WTC11 (cell line): ENCODE results near the gene APOL3. TPM values are rescaled to one million over a fixed set of nuclear protein-coding genes. Genes with fewer than 3 reads are reported as not detected.

ENCODE experiments used
- ATAC-seq: fragments of 200-7000 bp; cut with Tn5 transposase; 2 replicates; pipeline ENCODE4 v1.10.0; 2021; ENCODE audit warnings: mild to moderate bottlenecking, moderate library complexity
- CTCF ChIA-PET: fragments of 300-600 bp; sonication (Branson Sonifier 250); formaldehyde crosslinking; loops from one replicate; lab custom pipeline; 2021; ENCODE audit warnings: antibody characterized with exemption; lab: Charles Lee
- POLR2A ChIA-PET: fragments of 350-600 bp; sonication (Branson Sonifier 250); formaldehyde crosslinking; loops from one replicate; lab custom pipeline; 2021; ENCODE audit warnings: antibody characterized with exemption; lab: Charles Lee
- DNase-seq: peaks from one replicate; pipeline ENCODE4 v3.0.0; 2021; ENCODE audit warnings: low spot score
- H3K27ac Mint-ChIP-seq: 2 replicates; pipeline ENCODE4 v1.8.0; 2021; ENCODE audit warnings: mixed read lengths
- H3K27me3 Mint-ChIP-seq: 2 replicates; pipeline ENCODE4 v1.8.0; 2021; ENCODE audit warnings: low read depth, mild to moderate bottlenecking, moderate library complexity, mixed read lengths
- H3K36me3 Mint-ChIP-seq: 2 replicates; pipeline ENCODE4 v1.8.0; 2021; ENCODE audit warnings: mixed read lengths
- H3K4me1 Mint-ChIP-seq: 2 replicates; pipeline ENCODE4 v1.8.0; 2022; ENCODE audit warnings: mixed read lengths
- H3K4me3 Mint-ChIP-seq: 2 replicates; pipeline ENCODE4 v1.8.0; 2021; ENCODE audit warnings: mild to moderate bottlenecking, moderate library complexity, mixed read lengths
- H3K9me3 Mint-ChIP-seq: 2 replicates; pipeline ENCODE4 v1.8.0; 2021; ENCODE audit warnings: mixed read lengths
- ATF1 ChIP-seq: sonication (generic); formaldehyde crosslinking; IDR thresholded peaks from 2 replicates; pipeline ENCODE4 v1.8.1; 2023; ENCODE audit warnings: mild to moderate bottlenecking, moderate library complexity, missing genetic modification reagents
- EMX1 ChIP-seq: fragments of 250-450 bp; sonication (Bioruptor Pico); IDR thresholded peaks from 2 replicates; pipeline ENCODE4 v1.8.0; 2021; ENCODE audit warnings: mild to moderate bottlenecking
- FOXP4 ChIP-seq: sonication (generic); formaldehyde crosslinking; IDR thresholded peaks from 2 replicates; pipeline ENCODE4 v1.8.0; 2022; ENCODE audit warnings: mild to moderate bottlenecking, missing genetic modification reagents
- GABPB1 ChIP-seq: sonication (generic); formaldehyde crosslinking; IDR thresholded peaks from 2 replicates; pipeline ENCODE4 v1.8.1; 2023; ENCODE audit warnings: mild to moderate bottlenecking, missing genetic modification reagents
- JUN ChIP-seq: sonication (generic); formaldehyde crosslinking; IDR thresholded peaks from 2 replicates; pipeline ENCODE4 v1.8.0; 2023; ENCODE audit warnings: mild to moderate bottlenecking, missing genetic modification reagents
- MYBL2 ChIP-seq: sonication (generic); formaldehyde crosslinking; IDR thresholded peaks from 2 replicates; pipeline ENCODE4 v1.8.1; 2023; ENCODE audit warnings: mild to moderate bottlenecking, moderate library complexity, missing genetic modification reagents
- NFATC4 ChIP-seq: fragments of 250-450 bp; sonication (Bioruptor Pico); IDR thresholded peaks from 2 replicates; pipeline ENCODE4 v1.9.0; 2021; ENCODE audit warnings: mild to moderate bottlenecking
- PRRX2 ChIP-seq: fragments of 250-450 bp; sonication (Bioruptor Pico); IDR thresholded peaks from 2 replicates; pipeline ENCODE4 v1.8.0; 2021; ENCODE audit warnings: mild to moderate bottlenecking
- SOX15 ChIP-seq: fragments of 250-450 bp; sonication (Bioruptor Pico); IDR thresholded peaks from 2 replicates; pipeline ENCODE4 v1.9.0; 2021; ENCODE audit warnings: mild to moderate bottlenecking
- TCF7 ChIP-seq: sonication (generic); formaldehyde crosslinking; IDR thresholded peaks from 2 replicates; pipeline ENCODE4 v1.8.0; 2022; ENCODE audit warnings: mild to moderate bottlenecking, low read depth, missing genetic modification reagents, moderate library complexity
- TEAD4 ChIP-seq: sonication (generic); formaldehyde crosslinking; IDR thresholded peaks from 2 replicates; pipeline ENCODE4 v1.8.0; 2022; ENCODE audit warnings: mild to moderate bottlenecking, missing genetic modification reagents
- ZNF396 ChIP-seq: fragments of 250-450 bp; sonication (Bioruptor Pico); IDR thresholded peaks from 2 replicates; pipeline ENCODE4 v1.8.0; 2021; ENCODE audit warnings: mild to moderate bottlenecking, moderate library complexity, borderline replicate concordance
- ZNF671 ChIP-seq: fragments of 250-450 bp; sonication (Bioruptor Pico); IDR thresholded peaks from 2 replicates; pipeline ENCODE4 v1.8.0; 2021; ENCODE audit warnings: mild to moderate bottlenecking
- total RNA-seq: library from RNA; stranded (reverse); gene quantifications from 3 replicates; pipeline ENCODE4 v1.2.3, GENCODE V29; 2021
- TF ChIP-seq, protein P1 (sequence below): sonication (generic); formaldehyde crosslinking; conservative IDR thresholded peaks from 2 replicates; pipeline ENCODE4 v1.8.1; 2022; ENCODE audit warnings: mild to moderate bottlenecking, missing genetic modification reagents
- TF ChIP-seq, protein P2 (sequence below): sonication (generic); formaldehyde crosslinking; conservative IDR thresholded peaks from 2 replicates; pipeline ENCODE4 v1.8.1; 2023; ENCODE audit warnings: mild to moderate bottlenecking, low read depth, missing genetic modification reagents, moderate library complexity
- TF ChIP-seq, protein P3 (sequence below): sonication (generic); formaldehyde crosslinking; IDR thresholded peaks from 2 replicates; pipeline ENCODE4 v1.8.0; 2022; ENCODE audit warnings: mild to moderate bottlenecking, missing genetic modification reagents
- TF ChIP-seq, protein P4 (sequence below): sonication (generic); formaldehyde crosslinking; IDR thresholded peaks from 2 replicates; pipeline ENCODE4 v1.8.0; 2022; ENCODE audit warnings: missing genetic modification reagents
- TF ChIP-seq, protein P5 (sequence below): sonication (generic); formaldehyde crosslinking; IDR thresholded peaks from 2 replicates; pipeline ENCODE4 v1.8.0; 2023; ENCODE audit warnings: missing genetic modification reagents, mild to moderate bottlenecking, borderline replicate concordance
- TF ChIP-seq, protein P6 (sequence below): sonication (generic); formaldehyde crosslinking; IDR thresholded peaks from 2 replicates; pipeline ENCODE4 v1.8.0; 2023; ENCODE audit warnings: mild to moderate bottlenecking, missing genetic modification reagents

The APOL3 gene
- total RNA-seq, 1 experiment from 2014 or later = 0.26 TPM

GRCh38 chr22:36184433-36185025 lies 24.0 kb upstream of the APOL3 start:
- CTCF ChIA-PET = interaction anchor here (2.3 kb wide), 1 partner anchor 43 kb away, joined by 9 read pairs; no protein-coding TSS in a partner anchor
- TF ChIP-seq EMX1 (CRISPR knock-in tag) (no peak), NFATC4 (CRISPR knock-in tag) (no peak), ZNF396 (CRISPR knock-in tag) (no peak), SOX15 (CRISPR knock-in tag) (no peak), ZNF671 (CRISPR knock-in tag) (no peak), PRRX2 (CRISPR knock-in tag) (no peak), TCF7 (no peak)
- TF ChIP-seq, protein P1, sequence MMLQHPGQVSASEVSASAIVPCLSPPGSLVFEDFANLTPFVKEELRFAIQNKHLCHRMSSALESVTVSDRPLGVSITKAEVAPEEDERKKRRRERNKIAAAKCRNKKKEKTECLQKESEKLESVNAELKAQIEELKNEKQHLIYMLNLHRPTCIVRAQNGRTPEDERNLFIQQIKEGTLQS (CRISPR knock-in tag) = no peak
- TF ChIP-seq, protein P2, sequence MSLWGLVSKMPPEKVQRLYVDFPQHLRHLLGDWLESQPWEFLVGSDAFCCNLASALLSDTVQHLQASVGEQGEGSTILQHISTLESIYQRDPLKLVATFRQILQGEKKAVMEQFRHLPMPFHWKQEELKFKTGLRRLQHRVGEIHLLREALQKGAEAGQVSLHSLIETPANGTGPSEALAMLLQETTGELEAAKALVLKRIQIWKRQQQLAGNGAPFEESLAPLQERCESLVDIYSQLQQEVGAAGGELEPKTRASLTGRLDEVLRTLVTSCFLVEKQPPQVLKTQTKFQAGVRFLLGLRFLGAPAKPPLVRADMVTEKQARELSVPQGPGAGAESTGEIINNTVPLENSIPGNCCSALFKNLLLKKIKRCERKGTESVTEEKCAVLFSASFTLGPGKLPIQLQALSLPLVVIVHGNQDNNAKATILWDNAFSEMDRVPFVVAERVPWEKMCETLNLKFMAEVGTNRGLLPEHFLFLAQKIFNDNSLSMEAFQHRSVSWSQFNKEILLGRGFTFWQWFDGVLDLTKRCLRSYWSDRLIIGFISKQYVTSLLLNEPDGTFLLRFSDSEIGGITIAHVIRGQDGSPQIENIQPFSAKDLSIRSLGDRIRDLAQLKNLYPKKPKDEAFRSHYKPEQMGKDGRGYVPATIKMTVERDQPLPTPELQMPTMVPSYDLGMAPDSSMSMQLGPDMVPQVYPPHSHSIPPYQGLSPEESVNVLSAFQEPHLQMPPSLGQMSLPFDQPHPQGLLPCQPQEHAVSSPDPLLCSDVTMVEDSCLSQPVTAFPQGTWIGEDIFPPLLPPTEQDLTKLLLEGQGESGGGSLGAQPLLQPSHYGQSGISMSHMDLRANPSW (CRISPR knock-in tag) = no peak
- TF ChIP-seq, all 79 proteins: peak for 0
- DNase-seq = no peak
- no peak for ATAC-seq
- Mint-ChIP-seq H3K36me3 (no peaks in the 10 kb centered on the region), H3K4me1 (peaks cover 20% of the 10 kb centered on the region), H3K27me3 (peaks cover 2% of the 10 kb centered on the region; the same call in 1 of the 2 replicates), H3K27ac (no peak overlapping the region), H3K9me3 (peaks cover 5% of the 10 kb centered on the region), H3K4me3 (no peak overlapping the region)
- POLR2A ChIA-PET = no interaction called here

DNA sequence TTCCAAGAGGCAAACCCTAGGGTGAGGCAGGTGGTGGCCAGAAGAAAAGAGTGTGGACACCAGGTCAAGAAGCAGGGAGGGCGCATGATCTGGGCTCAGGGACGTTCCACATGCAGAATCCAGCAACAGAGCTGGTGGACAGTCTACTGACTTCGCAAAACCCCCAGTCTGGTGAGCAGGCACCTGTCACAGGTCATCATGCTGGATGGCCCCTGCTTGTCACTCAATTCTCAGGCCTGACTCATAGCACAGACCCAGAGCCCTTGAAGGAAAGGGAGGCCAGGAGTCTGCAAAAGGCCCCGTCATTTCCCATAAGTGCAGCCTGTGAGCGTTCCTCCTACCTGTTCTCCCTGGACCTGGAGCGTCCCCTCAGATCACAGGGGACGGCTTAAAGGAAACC lies 22.9 kb upstream of the APOL3 start:
- H3K4me1 Mint-ChIP-seq = peaks cover 19% of the 10 kb centered on the region
- TF ChIP-seq TEAD4 (no peak), GABPB1 (CRISPR knock-in tag) (no peak), ATF1 (CRISPR knock-in tag) (no peak), JUN (CRISPR knock-in tag) (no peak), FOXP4 (no peak), PRRX2 (CRISPR knock-in tag) (no peak), MYBL2 (CRISPR knock-in tag) (no peak)
- TF ChIP-seq, protein P3, sequence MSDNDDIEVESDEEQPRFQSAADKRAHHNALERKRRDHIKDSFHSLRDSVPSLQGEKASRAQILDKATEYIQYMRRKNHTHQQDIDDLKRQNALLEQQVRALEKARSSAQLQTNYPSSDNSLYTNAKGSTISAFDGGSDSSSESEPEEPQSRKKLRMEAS = no peak
- TF ChIP-seq, protein P4, sequence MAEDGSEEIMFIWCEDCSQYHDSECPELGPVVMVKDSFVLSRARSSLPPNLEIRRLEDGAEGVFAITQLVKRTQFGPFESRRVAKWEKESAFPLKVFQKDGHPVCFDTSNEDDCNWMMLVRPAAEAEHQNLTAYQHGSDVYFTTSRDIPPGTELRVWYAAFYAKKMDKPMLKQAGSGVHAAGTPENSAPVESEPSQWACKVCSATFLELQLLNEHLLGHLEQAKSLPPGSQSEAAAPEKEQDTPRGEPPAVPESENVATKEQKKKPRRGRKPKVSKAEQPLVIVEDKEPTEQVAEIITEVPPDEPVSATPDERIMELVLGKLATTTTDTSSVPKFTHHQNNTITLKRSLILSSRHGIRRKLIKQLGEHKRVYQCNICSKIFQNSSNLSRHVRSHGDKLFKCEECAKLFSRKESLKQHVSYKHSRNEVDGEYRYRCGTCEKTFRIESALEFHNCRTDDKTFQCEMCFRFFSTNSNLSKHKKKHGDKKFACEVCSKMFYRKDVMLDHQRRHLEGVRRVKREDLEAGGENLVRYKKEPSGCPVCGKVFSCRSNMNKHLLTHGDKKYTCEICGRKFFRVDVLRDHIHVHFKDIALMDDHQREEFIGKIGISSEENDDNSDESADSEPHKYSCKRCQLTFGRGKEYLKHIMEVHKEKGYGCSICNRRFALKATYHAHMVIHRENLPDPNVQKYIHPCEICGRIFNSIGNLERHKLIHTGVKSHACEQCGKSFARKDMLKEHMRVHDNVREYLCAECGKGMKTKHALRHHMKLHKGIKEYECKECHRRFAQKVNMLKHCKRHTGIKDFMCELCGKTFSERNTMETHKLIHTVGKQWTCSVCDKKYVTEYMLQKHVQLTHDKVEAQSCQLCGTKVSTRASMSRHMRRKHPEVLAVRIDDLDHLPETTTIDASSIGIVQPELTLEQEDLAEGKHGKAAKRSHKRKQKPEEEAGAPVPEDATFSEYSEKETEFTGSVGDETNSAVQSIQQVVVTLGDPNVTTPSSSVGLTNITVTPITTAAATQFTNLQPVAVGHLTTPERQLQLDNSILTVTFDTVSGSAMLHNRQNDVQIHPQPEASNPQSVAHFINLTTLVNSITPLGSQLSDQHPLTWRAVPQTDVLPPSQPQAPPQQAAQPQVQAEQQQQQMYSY = no peak
- TF ChIP-seq, protein P5, sequence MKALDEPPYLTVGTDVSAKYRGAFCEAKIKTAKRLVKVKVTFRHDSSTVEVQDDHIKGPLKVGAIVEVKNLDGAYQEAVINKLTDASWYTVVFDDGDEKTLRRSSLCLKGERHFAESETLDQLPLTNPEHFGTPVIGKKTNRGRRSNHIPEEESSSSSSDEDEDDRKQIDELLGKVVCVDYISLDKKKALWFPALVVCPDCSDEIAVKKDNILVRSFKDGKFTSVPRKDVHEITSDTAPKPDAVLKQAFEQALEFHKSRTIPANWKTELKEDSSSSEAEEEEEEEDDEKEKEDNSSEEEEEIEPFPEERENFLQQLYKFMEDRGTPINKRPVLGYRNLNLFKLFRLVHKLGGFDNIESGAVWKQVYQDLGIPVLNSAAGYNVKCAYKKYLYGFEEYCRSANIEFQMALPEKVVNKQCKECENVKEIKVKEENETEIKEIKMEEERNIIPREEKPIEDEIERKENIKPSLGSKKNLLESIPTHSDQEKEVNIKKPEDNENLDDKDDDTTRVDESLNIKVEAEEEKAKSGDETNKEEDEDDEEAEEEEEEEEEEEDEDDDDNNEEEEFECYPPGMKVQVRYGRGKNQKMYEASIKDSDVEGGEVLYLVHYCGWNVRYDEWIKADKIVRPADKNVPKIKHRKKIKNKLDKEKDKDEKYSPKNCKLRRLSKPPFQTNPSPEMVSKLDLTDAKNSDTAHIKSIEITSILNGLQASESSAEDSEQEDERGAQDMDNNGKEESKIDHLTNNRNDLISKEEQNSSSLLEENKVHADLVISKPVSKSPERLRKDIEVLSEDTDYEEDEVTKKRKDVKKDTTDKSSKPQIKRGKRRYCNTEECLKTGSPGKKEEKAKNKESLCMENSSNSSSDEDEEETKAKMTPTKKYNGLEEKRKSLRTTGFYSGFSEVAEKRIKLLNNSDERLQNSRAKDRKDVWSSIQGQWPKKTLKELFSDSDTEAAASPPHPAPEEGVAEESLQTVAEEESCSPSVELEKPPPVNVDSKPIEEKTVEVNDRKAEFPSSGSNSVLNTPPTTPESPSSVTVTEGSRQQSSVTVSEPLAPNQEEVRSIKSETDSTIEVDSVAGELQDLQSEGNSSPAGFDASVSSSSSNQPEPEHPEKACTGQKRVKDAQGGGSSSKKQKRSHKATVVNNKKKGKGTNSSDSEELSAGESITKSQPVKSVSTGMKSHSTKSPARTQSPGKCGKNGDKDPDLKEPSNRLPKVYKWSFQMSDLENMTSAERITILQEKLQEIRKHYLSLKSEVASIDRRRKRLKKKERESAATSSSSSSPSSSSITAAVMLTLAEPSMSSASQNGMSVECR (CRISPR knock-in tag) = no peak
- TF ChIP-seq, protein P6, sequence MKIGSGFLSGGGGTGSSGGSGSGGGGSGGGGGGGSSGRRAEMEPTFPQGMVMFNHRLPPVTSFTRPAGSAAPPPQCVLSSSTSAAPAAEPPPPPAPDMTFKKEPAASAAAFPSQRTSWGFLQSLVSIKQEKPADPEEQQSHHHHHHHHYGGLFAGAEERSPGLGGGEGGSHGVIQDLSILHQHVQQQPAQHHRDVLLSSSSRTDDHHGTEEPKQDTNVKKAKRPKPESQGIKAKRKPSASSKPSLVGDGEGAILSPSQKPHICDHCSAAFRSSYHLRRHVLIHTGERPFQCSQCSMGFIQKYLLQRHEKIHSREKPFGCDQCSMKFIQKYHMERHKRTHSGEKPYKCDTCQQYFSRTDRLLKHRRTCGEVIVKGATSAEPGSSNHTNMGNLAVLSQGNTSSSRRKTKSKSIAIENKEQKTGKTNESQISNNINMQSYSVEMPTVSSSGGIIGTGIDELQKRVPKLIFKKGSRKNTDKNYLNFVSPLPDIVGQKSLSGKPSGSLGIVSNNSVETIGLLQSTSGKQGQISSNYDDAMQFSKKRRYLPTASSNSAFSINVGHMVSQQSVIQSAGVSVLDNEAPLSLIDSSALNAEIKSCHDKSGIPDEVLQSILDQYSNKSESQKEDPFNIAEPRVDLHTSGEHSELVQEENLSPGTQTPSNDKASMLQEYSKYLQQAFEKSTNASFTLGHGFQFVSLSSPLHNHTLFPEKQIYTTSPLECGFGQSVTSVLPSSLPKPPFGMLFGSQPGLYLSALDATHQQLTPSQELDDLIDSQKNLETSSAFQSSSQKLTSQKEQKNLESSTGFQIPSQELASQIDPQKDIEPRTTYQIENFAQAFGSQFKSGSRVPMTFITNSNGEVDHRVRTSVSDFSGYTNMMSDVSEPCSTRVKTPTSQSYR = no peak

More for the DNA sequence above, 22.9 kb upstream of the APOL3 start:
- Mint-ChIP-seq H3K9me3 (no peaks in the 10 kb centered on the region), H3K4me3 (no peak overlapping the region), H3K27me3 (peaks cover 2% of the 10 kb centered on the region; the same call in 1 of the 2 replicates), H3K36me3 (no peaks in the 10 kb centered on the region), H3K27ac (no peak overlapping the region)
- ATAC-seq (no peak), DNase-seq (no peak)
- ChIA-PET CTCF (interaction anchor here (0.7 to 2.3 kb wide), 8 partner anchors 11 to 303 kb away, joined by 3 to 9 read pairs (median 5); no protein-coding TSS in a partner anchor), POLR2A (no interaction called here)
